Germinal center (tissue), 1 donor: ENCODE measurements around the gene RRP8.

Experiments used
- DNase-seq: peaks from one replicate; pipeline ENCODE4 v3.0.0; 2012; ENCODE audit warnings: mixed read lengths, low spot score

The RRP8 gene

DNA sequence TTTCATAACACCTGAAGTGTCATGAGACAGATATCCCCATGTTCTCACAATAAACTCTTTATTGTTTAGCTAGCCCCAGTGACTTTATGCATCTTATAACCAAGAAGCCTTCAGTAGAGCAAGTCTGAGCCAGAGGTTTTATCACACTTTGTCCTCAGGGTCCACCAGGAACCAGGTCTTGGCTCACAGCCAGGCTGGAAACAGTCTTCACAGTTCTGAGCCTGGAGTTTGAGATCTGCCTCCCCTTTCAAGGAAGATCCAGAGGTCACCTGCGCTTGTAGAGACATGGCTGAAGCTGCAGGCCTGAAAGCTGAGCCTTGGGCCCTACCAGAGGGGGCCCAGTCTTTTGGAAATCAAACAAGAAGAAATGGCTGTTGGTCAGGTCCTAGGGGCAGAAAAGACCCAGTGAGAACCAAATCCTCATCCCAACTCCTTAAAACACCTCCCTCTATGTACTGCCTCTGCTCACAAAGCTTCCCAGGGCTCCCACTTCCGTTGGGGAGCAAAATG, 3.5 kb downstream of the RRP8 start:
- DNase-seq: no peak

DNA sequence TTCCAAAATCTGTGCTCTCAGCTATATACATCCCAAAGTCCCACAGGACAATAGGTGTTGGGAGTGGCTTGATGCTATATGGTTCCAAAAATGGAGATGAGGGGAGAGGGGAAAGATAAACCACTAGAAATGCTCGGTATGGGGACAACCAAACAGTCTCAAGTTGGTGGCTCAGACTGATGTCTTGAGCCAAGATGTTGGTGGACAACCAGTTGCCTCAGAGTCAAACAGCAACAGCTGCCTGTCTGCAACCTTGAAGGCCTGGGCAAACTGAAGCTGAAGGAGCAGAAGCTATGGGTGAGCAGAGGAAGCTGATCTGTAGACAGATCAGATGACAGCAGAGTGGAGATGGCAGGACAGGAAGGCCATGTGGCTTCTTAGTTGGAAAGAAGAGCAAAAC, 4.0 kb downstream of the RRP8 start:
- DNase-seq: no peak

DNA sequence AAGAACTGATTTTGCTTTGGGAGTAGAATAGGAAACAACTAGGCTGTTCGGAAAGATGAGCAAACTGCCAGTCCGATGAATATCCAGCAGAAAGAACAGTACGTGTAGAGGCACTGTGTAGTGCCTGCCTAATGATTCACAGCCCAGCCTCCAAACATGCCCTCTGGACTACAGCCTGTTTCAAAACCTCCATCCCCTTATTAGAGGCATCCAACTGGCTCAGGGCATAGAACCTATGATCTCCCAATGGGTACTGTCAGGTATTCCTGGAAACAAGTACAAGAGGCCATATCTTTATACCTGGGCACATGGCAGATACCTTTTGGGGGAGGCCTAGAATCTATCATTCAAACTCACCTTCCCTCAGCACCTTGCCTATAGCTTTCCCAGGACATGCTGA, 4.9 kb downstream of the RRP8 start:
- no peak for DNase-seq

GRCh38 chr11:6596239-6596877, 7.1 kb downstream of the RRP8 start:
- DNase-seq: no peak

DNA sequence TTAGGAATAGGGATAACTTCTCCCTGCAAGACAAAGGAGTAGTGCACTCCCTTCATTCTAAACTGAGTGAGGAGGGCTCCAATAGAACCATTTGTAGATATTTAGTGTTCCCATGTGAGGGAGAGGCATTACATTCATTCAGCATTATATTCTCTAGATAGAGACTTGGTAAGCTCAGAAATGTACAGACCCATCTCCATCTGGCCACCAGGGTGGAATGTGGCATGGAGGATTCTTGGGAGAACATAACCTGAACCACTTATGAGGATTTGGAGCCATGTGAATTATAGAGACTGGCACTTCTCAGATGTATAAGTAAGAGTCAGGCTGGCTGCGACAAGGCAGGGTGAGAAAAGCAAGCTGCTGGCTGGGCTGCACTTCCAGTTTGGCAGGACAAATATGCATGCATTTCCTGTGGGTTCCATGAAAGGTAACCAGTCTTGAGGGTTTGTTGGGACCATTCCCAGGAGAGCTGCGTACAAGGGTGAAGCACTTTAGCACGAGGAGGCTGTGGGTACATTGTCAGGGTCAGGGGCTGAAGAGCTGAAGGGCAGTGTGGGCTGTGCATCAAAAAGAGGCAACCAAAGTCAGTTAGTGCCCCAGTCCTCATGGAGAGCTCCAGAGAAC, 9.2 kb downstream of the RRP8 start:
- DNase-seq: no peak

DNA sequence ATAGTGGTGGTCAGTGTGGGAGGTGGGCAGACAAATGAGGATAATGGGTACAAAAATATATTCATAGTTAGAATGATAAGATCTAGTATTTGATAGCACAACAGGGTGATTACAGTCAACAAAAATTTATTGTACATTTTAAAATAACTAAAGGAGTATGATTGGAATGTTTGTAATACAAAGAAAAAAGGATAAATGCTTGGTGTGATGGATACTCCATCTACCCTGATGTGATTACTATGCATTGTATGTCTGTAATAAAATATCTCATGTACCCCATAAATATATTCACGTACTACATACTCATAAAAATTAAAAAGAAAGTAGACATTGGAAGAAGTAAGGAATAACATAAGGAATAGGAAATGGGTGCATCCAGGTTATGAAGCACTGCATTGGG, 15.4 kb downstream of the RRP8 start:
- DNase-seq: no peak

GRCh38 chr11:6587360-6587953, 16.0 kb downstream of the RRP8 start:
- no peak for DNase-seq

DNA sequence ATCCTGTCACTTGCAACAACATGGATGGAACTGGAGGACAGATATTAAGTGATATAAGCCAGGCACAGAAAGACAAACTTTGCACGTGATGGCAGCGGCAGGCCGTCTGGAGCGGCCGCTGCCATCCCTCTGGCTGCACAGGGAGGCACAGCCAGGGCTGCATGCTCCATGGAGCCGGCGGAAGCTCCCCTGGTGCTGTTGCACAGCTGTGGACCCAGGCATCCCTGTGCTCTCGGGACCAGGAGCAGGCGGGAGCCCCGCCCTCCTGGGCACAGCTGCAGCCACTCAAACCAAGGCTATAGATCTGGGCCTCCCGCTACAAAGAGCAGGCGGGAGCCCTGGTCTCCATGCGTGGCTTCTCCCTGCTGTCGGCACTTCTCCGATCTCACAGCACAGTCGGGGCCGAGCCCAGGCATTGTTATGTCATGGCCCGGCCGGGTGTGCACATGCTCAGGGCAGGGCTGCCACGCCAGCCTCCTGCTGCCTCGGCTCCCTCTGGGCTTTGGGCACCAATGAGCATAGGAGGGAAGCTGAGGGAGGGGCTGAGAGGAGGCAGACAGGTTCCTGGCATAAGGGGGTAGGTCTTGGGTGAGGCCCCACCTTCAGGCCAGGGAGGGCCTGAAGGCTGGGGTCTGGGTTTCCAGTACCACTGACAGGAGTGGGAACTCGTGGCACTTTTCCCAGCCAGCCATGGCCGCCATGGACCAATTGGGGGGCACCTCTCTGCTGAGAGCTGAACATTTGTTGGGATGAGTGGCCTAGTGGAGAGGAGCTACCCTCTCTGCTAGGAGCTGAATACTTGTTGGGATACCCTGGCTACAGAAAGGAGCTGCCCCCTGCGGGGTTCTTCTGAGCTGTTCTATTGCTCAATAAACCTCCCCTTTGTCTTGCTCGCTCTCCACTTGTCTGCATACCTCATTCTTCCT, 16.7 kb downstream of the RRP8 start:
- DNase-seq: no peak

DNA sequence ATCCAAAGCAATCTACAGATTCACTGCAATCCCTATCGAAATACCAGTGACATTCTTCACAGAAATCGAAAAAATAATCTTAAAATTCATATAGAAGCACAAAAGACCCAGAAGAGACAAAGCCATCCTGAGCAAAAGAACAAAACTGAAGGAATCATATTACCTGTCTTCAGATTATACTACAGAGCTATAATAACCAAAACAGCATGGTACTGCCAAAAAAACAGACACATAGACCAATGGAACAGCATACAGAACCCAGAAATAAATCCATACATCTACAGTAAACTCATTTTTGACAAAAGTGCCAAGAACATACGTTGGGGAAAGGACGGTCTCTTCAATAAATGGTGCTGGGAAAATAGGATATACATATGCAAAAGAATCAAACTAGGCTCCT, 18.9 kb downstream of the RRP8 start:
- DNase-seq: no peak

DNA sequence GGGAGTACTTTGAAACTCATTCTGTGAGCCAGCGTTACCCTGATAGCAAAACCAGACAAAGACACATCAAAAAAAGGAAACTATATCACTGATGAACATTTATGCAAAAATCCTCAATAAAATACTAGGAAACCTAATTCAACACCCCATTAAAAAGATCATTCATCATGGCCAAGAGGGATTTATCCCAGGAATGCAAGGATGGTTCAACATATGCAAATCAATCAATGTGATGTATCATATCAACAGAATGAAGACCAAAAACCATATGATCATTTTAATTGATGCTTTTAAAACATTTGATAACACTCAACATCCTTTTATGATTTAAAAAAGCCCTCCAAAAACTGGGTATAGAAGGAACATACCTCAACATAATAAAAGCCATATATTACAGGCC, 19.8 kb downstream of the RRP8 start:
- no peak for DNase-seq

- DNase-seq: no peak
Observed at GRCh38 chr11:6579681-6580080, 23.7 kb downstream of the RRP8 start.

DNA sequence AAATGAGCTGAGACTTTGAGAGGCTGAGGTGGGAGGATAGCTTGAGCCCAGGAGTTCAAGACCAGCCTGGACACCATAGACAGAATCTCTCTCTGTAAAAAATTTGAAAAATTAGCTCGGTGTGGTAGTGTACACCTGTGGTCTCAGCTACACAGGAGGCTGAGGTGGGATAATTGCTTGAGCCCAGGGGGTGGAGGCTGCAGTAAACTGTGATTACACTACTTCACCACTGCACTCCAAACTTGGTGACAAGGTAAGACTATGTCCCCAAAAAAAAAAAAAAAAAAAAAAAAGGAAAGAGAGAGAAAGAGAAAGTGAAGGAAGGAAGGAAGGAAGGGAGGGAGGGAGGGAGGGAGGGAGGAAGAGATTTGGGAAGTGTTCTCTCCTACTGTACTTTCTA, 25.3 kb downstream of the RRP8 start:
- DNase-seq: no peak

DNA sequence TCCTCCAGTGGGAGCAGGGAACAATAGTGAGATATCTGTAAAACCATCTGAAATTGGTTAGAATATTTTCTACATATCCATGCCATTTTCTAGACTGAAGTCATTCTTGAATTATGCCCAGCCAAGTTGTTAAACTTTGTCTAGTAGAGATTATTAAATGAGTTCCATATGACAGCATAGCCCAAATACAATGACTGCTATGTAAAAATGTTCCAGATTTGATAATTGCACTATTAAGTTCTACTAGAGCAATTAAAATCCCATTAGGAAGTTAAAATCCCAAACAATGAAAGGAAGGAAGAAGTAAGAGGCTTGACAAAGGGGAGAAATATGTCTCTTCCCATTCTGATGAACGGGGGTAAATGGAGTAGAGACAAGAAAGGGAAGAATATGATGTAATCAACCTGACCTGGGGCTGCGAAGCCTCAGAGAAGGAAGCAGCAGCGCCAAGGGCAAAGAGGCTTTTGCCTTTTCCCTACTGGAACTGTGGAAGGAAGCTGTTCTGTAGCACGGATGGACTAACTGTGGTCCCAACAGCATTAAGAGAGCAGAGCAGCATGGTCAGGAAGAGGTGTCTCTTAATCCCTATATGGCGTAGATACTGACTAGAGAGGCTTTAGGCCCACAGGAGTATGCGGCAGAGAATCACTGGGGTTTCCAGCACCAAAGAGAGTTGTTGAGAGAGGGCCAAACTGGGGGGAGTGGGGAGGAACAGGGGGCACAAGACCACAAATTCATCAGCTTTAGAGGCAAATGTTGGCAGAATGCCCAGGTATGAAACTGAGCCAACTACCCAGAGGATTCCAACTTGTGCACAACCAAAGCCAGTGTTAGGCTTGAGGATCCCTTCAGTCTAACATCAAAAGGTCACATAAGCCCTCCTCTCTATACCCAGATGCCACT, 26.7 kb downstream of the RRP8 start:
- DNase-seq: no peak

DNA sequence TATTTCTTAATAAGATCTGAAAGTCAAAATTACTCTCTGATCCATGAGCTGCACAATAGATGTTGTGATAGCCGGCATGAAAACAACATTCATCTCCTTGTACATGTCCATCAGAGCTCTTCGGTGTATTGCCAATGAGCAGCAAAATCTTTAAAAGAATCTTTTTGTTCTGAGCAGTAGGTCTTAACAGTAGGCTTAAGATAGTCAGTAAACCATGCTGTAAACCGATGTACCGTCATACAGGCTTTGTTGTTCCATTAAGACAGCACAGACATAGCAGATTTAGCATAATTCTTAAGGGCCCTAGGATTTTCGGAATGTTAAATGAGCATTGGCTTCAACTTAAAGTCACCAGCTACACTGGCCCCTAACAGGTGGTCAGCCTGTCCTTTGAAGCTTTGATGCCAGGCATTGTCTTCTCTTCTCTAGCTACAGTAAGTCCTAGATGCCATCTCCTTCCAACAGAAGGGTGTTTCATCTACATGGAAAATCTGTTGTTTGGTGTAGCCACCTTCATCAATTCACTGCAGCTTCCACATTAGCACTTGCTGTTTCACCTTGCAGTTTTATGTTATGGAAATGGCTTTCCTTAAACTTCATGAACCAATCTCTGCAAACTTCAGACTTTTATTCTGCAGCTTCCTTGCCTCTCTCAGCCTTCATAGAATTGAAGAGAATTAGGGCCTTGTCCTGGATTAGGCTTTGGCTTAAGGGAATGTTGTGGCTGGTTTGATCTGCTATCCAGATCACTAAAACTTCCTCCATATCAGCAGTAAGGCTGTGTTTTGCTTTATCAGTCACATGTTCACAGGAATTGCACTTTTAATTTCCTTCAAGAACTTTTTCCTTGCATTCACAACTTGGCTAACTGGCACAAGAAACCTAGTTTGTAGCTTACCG, 28.4 kb downstream of the RRP8 start:
- DNase-seq: no peak

GRCh38 chr11:6572215-6572614, 31.2 kb downstream of the RRP8 start:
- DNase-seq: no peak

- no peak for DNase-seq
Observed at GRCh38 chr11:6571434-6572008, 31.9 kb downstream of the RRP8 start.

GRCh38 chr11:6570691-6571427, 32.6 kb downstream of the RRP8 start:
- no peak for DNase-seq

DNA sequence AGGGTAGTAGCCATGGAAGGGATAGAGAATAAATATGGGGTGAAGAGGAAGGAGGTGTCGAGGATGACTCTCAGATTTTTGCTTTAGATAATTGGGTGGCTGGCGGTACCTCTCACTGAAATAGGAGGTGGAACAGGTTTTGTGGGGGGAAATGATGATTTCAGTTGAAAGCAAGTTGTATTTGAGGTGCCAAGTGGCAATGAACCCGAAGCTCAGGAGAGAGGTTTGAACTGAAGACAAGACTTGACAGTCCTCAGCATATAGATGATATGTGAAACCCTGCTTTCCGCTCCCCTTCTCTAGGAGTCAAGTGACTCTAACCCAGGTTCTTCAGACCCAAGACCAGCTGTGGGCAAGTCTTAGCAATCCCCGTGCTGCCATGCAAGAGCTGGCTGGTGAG, 33.7 kb downstream of the RRP8 start:
- no peak for DNase-seq

DNA sequence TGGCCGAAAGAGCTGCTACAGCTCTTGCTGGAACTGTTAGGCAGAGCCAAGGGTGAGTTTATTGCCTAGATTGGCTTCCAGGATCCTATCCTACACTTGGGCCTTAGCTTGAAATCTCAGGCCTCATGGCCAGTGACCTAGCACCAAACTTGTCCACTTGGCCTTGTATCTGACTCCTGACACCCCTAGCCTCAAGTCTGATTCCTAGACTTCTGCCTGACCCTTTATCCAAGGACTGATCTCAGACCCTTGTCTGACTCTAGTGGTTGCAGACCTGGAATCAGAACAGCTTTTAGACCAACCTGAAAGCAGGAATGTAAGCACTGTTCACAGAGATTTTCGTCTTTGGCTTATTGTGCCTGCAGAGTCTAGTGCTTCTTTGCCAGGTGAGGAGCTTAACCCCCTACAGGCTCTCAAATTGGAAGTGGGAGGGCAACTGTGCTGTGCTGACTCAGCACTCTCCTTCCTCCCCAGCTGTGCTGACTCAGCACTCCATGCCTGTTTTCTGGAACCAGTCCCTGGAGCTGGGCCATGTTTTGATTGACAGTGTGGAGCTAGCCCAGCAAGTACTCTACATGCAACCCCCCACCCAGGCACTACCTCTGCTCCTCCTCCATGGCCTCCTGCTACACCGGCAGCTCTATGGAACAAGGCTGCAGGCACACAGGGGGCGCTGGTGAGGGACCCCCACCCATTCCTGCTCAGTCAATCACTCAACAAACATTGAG, 35.1 kb downstream of the RRP8 start:
- no peak for DNase-seq
